SHP77 treated with DMSO at 0.1 percent for 48 hours (cell line): ENCODE measurements around the gene PPARGC1A.

Experiments used
- DNase-seq: peaks from one replicate; lab custom pipeline; 2025; lab: John Stamatoyannopoulos, UW

Gene PPARGC1A

DNA sequence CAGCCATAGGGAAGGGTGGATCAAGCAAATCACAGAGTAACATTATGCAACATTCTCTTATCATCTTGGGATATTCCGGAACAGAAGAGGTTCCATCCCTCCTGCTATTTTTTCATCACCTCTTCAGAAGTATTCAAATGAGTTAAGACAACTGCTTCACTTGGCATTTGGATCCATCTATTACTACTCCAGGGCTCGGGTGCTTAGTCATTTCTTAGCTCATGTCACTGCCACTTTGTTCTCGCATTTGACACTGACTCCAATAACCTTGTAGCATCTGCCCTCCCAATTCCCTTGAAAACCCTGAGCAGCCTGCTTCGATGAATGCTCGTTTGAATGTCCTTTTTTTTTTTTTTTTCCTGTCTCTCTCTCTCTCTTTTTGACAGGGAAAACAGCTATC lies 114.9 kb downstream of the PPARGC1A start:
- no peak for DNase-seq

DNA sequence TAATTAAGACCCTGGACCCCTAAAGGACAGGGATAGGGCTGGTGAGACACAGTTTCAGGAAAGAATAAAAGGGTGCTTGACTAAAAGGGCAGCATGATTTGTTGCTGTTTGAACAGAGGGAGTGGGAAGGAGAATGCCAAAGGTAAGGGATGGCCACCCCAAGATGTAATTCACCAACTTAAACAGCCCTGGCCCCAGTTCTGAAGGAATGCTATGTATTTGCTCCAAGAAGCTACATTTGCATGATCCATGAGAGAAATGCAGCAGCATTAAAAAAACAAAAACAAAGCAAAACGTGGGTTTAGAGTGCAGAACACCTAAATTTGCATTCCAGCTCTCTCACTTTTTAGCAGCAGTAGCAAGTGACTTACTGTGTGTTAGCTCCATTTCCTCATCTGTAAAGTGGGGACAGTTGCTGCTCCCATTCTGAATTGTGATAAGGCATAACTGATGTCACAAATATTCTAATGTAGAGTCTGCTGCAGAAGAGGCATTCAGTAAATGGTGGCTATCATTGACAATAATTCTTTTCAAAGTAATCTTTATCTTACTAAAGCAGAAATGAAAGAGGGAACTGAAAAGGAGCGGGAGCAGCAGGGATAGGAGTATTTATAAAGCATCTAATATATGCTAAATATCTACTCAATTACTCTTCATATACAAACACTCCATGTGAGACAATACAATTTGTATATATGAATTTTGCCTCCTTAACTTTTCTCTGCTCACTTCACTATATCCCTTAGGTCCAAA lies 115.8 kb downstream of the PPARGC1A start:
- no peak for DNase-seq

GRCh38 chr4:23770011-23770410 lies 119.8 kb downstream of the PPARGC1A start:
- DNase-seq: no peak

GRCh38 chr4:23769406-23769805 lies 120.4 kb downstream of the PPARGC1A start:
- no peak for DNase-seq

GRCh38 chr4:23768541-23768940 lies 121.3 kb downstream of the PPARGC1A start:
- DNase-seq: no peak

GRCh38 chr4:23766344-23766743 lies 123.5 kb downstream of the PPARGC1A start:
- DNase-seq: no peak

- no peak for DNase-seq
Observed at GRCh38 chr4:23763559-23763958, 126.3 kb downstream of the PPARGC1A start.

DNA sequence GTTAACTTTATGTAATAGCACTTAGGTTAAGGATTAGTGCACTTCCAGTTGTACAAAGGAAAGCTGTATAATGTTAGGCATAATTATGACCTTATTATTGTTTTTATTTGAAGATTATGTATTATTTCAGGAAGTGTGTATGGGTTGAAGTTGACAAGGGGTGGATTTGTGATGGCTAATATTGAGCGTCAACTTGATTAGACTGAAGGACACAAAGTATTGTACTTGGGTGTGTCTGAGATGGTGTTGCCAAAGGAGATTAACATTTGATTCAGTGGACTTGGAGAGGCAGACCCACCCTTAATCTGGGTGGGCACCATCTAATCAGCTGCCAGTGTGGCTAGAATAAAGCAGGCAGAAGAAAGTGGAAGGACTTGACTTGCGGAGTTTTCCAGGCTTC lies 127.3 kb downstream of the PPARGC1A start:
- no peak for DNase-seq

GRCh38 chr4:23759066-23759465 lies 130.8 kb downstream of the PPARGC1A start:
- DNase-seq: no peak

DNA sequence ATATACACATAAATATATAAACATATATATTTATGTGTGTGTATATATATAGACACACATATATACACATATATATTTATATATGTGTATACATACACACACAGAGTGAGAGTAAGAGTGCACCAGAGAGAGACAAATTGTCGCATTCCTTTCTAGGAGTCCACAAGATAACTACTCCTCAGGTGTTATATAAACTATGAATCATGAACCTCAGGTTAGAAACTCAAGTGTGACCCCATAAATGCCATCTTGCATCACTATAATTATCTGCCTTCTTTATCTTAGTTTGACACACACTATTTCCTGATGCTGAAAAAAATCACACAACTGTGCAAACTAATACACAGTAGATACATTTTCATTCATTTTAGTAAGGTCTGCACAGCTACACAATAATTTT lies 135.2 kb downstream of the PPARGC1A start:
- no peak for DNase-seq

- no peak for DNase-seq
Observed at GRCh38 chr4:23750125-23750524, 139.7 kb downstream of the PPARGC1A start.

- DNase-seq: no peak
Observed at GRCh38 chr4:23747281-23747735, 142.5 kb downstream of the PPARGC1A start.

- no peak for DNase-seq
Observed at GRCh38 chr4:23746672-23747071, 143.2 kb downstream of the PPARGC1A start.

GRCh38 chr4:23746027-23746426 lies 143.8 kb downstream of the PPARGC1A start:
- DNase-seq: no peak

DNA sequence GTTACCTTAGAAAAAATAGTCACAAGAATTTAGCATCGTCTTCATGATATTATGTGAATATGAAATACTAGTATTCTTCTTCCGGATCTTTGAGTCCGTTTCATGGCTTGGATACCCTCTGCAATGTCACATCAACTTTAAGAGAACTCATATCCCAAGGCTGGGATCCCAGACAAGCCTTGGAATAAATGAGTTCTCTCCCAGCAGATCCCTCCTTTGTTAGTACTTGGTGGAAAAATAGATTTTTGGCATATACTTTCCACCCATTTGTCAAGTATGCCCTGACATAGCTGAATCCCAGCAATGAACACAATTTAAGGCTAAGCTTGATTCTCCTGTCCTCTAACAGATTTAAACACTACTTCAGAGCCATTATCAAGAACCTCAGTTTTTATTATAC lies 144.5 kb downstream of the PPARGC1A start:
- DNase-seq: no peak
